HL-60 (cell line): ENCODE data around the gene KCNT1.

Experiments used
- DNase-seq, 2 experiments: peaks; one replicate each; pipeline ENCODE4 v3.0.0-alpha.2; 2010 to 2020; ENCODE audit warnings: low read depth in 1 of 2, low spot score in 1 of 2
- H3K27ac ChIP-seq: fragments of 250-450 bp; sonication (Bioruptor Pico); replicated peaks from 2 replicates; pipeline ENCODE4 v1.5.1; 2020; ENCODE audit warnings: mild to moderate bottlenecking, moderate library complexity
- H3K27me3 ChIP-seq: fragments of 250-450 bp; sonication (Bioruptor Pico); 2 replicates; pipeline ENCODE4 v1.5.1; 2021; ENCODE audit warnings: mild to moderate bottlenecking, moderate library complexity; ENCODE audit not compliant: insufficient read depth, poor library complexity, severe bottlenecking
- H3K4me3 ChIP-seq: replicated peaks from 2 replicates; pipeline ENCODE4 v1.5.1; 2011; ENCODE audit warnings: mild to moderate bottlenecking, control low read depth, low read length; ENCODE audit not compliant: insufficient read depth
- CTCF ChIP-seq: IDR thresholded peaks from one replicate; pipeline ENCODE4 v1.5.1; 2011; ENCODE audit warnings: low read length, control low read depth, inconsistent platforms; ENCODE audit not compliant: insufficient read depth
- GABPA ChIP-seq: IDR thresholded peaks from 2 replicates; pipeline ENCODE4 v1.6.1; 2012; ENCODE audit warnings: low read depth
- POLR2AphosphoS5 ChIP-seq: IDR thresholded peaks from 2 replicates; pipeline ENCODE4 v1.6.1; 2012; ENCODE audit warnings: low read depth
- SPI1 ChIP-seq: IDR thresholded peaks from 2 replicates; pipeline ENCODE4 v1.6.1; 2012; ENCODE audit warnings: low read depth, mild to moderate bottlenecking, borderline replicate concordance
- TF ChIP-seq, protein P1 (sequence below): IDR thresholded peaks from 2 replicates; pipeline ENCODE4 v1.6.1; 2012; ENCODE audit warnings: low read depth; ENCODE audit not compliant: insufficient replicate concordance

The KCNT1 gene

DNA sequence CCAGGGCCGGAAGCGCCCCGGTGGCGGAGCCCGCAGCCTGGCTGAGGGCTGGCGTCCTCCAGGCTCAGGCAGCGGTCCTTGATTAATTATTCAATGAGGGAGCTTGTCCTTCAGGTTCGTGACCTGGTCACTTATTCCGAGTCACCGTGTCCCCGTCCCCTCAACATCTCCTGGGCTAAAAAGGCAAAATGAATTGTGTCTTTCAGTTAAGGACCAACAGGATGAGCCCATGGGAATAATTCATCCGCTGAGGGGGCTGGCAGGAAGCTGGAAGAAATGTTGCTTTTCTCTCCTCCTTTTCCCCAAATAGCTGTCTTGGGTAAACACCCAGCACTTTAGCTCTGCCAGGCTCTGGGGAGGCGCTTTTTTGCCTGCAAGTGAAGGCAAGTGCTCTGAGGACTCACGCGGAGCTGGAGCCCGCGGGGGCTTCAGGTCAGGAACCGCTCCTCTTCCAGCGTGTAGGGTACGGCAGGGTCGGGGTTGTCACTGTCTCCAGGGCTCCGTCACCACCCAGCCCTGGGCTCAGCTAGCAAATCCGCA is 13.1 kb downstream of the KCNT1 start:
- Histone ChIP-seq H3K27me3 (peaks cover 12% of the 10 kb centered on the region), H3K27ac (no peak overlapping the region), H3K4me3 (no peak overlapping the region)
- no peak for DNase-seq
- TF ChIP-seq SPI1 = no peak
- TF ChIP-seq, protein P1, sequence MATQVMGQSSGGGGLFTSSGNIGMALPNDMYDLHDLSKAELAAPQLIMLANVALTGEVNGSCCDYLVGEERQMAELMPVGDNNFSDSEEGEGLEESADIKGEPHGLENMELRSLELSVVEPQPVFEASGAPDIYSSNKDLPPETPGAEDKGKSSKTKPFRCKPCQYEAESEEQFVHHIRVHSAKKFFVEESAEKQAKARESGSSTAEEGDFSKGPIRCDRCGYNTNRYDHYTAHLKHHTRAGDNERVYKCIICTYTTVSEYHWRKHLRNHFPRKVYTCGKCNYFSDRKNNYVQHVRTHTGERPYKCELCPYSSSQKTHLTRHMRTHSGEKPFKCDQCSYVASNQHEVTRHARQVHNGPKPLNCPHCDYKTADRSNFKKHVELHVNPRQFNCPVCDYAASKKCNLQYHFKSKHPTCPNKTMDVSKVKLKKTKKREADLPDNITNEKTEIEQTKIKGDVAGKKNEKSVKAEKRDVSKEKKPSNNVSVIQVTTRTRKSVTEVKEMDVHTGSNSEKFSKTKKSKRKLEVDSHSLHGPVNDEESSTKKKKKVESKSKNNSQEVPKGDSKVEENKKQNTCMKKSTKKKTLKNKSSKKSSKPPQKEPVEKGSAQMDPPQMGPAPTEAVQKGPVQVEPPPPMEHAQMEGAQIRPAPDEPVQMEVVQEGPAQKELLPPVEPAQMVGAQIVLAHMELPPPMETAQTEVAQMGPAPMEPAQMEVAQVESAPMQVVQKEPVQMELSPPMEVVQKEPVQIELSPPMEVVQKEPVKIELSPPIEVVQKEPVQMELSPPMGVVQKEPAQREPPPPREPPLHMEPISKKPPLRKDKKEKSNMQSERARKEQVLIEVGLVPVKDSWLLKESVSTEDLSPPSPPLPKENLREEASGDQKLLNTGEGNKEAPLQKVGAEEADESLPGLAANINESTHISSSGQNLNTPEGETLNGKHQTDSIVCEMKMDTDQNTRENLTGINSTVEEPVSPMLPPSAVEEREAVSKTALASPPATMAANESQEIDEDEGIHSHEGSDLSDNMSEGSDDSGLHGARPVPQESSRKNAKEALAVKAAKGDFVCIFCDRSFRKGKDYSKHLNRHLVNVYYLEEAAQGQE = no peak
- TF ChIP-seq CTCF = no peak
- no peak for TF ChIP-seq GABPA
- TF ChIP-seq POLR2AphosphoS5 = no peak

DNA sequence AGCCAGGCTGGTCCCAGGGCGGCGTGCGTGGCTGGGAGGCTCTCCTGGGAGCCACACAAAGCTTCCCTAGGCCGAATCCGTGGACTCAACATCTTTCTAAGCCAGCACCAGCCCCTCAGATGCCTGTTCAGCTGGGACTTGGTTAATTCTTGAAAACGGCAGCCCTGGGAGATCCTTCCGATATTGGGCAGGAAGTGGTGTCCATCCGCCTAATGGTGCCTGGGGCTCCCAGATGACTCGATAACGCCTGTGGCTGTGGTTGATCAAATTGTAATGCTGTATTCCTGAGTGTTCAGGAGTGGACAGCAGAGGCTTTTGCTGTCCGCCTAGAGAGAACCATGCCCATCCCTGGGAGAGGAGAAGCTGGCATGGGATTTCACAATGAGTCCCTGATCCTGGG is 14.1 kb downstream of the KCNT1 start:
- H3K27ac ChIP-seq = no peak overlapping the region
- DNase-seq = no peak
- H3K4me3 ChIP-seq = no peak overlapping the region
- peaks cover 12% of the 10 kb centered on the region for H3K27me3 ChIP-seq
- TF ChIP-seq CTCF = no peak
- TF ChIP-seq, protein P1 = peak; percentile 9

- Histone ChIP-seq H3K27ac (no peak overlapping the region), H3K27me3 (peaks cover 12% of the 10 kb centered on the region), H3K4me3 (no peak overlapping the region)
- DNase-seq = no peak
- no peak for TF ChIP-seq GABPA
- TF ChIP-seq POLR2AphosphoS5 = no peak
- no peak for TF ChIP-seq CTCF
- no peak for TF ChIP-seq SPI1
These were observed 15.4 kb downstream of the KCNT1 start for GRCh38 chr9:135717410-135717809.

- no peak for DNase-seq
- Histone ChIP-seq H3K27me3 (peaks cover 14% of the 10 kb centered on the region), H3K4me3 (no peak overlapping the region), H3K27ac (no peak overlapping the region)
- TF ChIP-seq, protein P1 = no peak
- TF ChIP-seq GABPA (no peak), SPI1 (no peak), CTCF (no peak), POLR2AphosphoS5 (no peak)
These were observed 16.6 kb downstream of the KCNT1 start for GRCh38 chr9:135718616-135719015.
